Heart left ventricle (tissue), 13 donors: ENCODE measurements around the gene AP3M1.

ENCODE experiments used
- CTCF ChIP-seq, 12 donors: fragments of 200-600 bp; sonication (generic) in 4 of 12; IDR thresholded peaks; one replicate each; pipeline versions ENCODE4 v1.5.0 to v1.8.0; 2018 to 2022; ENCODE audit warnings: antibody characterized with exemption in 12 of 12, mild to moderate bottlenecking in 5 of 12
- POLR2A ChIP-seq, 2 donors: fragments of 450-650 bp; IDR thresholded peaks; one replicate each; pipeline ENCODE4 v1.6.1; 2017; ENCODE audit warnings: antibody characterized with exemption in 2 of 2, mild to moderate bottlenecking in 2 of 2, moderate library complexity in 2 of 2
- donor health status: ischemic (EF 13 %, LVEDD 7.1; RV severe dilation, severe dysfunction).
- donor health status: DM: no; HTN: yes; CAD: no.
- donor health status: DM: no; HTN: no; CAD: no.
- donor health status: ischemic (EF 25% LVEDD 6.9; RV normal size, moderate dysfunction).
- donor health status: ischemic (EF 25% LVEDD 5.7; RV mildly dilated, moderate dysfunction).
- donor health status: ischemic (EF 35%, LVEDD 5.7; RV mildly dilated, moderate dysfunction).
- donor health status: nonischemic (EF 11% LVEDD 7.7; RV severe dilation, severe dysfunction).
- donor health status: DM: yes; HTN: yes; CAD: no.
- donor health status: PGD.
- donor health status: ischemic (EF 29% LVEDD 5.4; RV normal size, mild dysfunction).
- donor health status: nonischemic (EF 23%, LVEDD 6.1; RV moderate dilation, normal function).

GRCh38 chr10:74176380-74177139, 25.9 kb upstream of the AP3M1 start:
- TF ChIP-seq CTCF (IDR thresholded peaks at IDR 0.05) (peak in 1 of 12 donors; percentile 30), POLR2A (IDR thresholded peaks at IDR 0.05) (peak in 1 of 2 donors; percentile 65)
